GM12865 (cell line): Measurements from ENCODE around the gene INPP5A.

Experiments
- DNase-seq: peaks from one replicate; pipeline ENCODE4 v3.0.0; 2010; ENCODE audit warnings: low read depth
- H3K4me3 ChIP-seq: 2 replicates; pipeline ENCODE4 v1.5.1; 2011; ENCODE audit warnings: mild to moderate bottlenecking, low read depth, low read length, control low read depth
- CTCF ChIP-seq: IDR thresholded peaks from 2 replicates; pipeline ENCODE4 v1.5.1; 2011; ENCODE audit warnings: low read length, control low read depth, low read depth, inconsistent platforms; ENCODE audit not compliant: insufficient read depth; ENCODE audit errors: missing control alignments

INPP5A gene

GRCh38 chr10:132626019-132626760 lies 88.6 kb downstream of the INPP5A start:
- no peak for TF ChIP-seq CTCF
- no peak overlapping the region for H3K4me3 ChIP-seq
- no peak for DNase-seq

- TF ChIP-seq CTCF, result no peak
- DNase-seq, result no peak
- no peak overlapping the region for H3K4me3 ChIP-seq
Measured at GRCh38 chr10:132626761-132627665, 89.4 kb downstream of the INPP5A start.

GRCh38 chr10:132627666-132628531 lies 90.3 kb downstream of the INPP5A start:
- no peak for DNase-seq
- no peak for TF ChIP-seq CTCF
- no peak overlapping the region for H3K4me3 ChIP-seq

- no peak for DNase-seq
- H3K4me3 ChIP-seq, result no peak overlapping the region
- no peak for TF ChIP-seq CTCF
Measured at GRCh38 chr10:132628966-132629900, 91.6 kb downstream of the INPP5A start.

- no peak for DNase-seq
- no peak for TF ChIP-seq CTCF
- H3K4me3 ChIP-seq, result no peak overlapping the region
Measured at GRCh38 chr10:132630156-132630555, 92.6 kb downstream of the INPP5A start.

- no peak for TF ChIP-seq CTCF
- no peak overlapping the region for H3K4me3 ChIP-seq
- DNase-seq, result no peak
Measured at GRCh38 chr10:132630666-132631337, 93.2 kb downstream of the INPP5A start.
